BE2C (cell line): ENCODE data around the gene ABHD15.

ENCODE experiments used
- DNase-seq: peaks from one replicate; pipeline ENCODE4 v3.0.0-alpha.2; 2020
- H3K27me3 ChIP-seq: fragments of 250-450 bp; sonication (Bioruptor Pico); 2 replicates; pipeline ENCODE4 v1.5.1; 2020; ENCODE audit warnings: mild to moderate bottlenecking
- H3K36me3 ChIP-seq: fragments of 250-450 bp; sonication (Bioruptor Pico); 2 replicates; pipeline ENCODE4 v1.5.1; 2020; ENCODE audit warnings: mild to moderate bottlenecking
- H3K4me1 ChIP-seq: fragments of 250-450 bp; sonication (Bioruptor Pico); 2 replicates; pipeline ENCODE4 v1.5.1; 2020
- H3K4me3 ChIP-seq: 2 replicates; pipeline ENCODE4 v1.5.1; 2011; ENCODE audit warnings: low read depth, low read length
- H3K9me3 ChIP-seq: fragments of 250-450 bp; sonication (Bioruptor Pico); 2 replicates; pipeline ENCODE4 v1.5.1; 2020
- CTCF ChIP-seq: IDR thresholded peaks from 2 replicates; pipeline ENCODE4 v1.5.1; 2012; ENCODE audit warnings: mild to moderate bottlenecking, low read depth, low read length

ABHD15 gene

DNA sequence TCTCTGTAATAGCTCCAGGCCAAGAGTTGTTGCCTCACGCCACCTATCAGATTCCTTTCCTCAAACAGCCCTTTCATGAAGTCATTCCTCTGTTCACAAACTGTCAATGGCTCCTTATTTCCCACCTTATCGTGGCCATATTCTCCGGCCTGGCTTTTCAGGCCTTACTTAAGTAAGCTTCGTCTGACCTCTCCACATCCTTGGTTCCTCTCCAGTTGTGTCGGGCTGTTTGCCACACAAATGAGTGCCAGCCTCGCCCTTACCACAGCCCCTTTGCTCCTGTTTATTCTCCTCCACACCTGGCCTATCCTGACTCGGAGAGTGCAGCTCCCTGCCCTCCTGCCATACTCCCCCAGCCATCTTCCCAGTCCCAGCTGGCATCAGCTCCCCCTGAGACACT, 3.7 kb upstream of the ABHD15 start:
- Histone ChIP-seq H3K36me3 (no peaks in the 10 kb centered on the region), H3K4me1 (peaks cover 4% of the 10 kb centered on the region), H3K9me3 (no peaks in the 10 kb centered on the region), H3K4me3 (no peak overlapping the region), H3K27me3 (peaks cover 18% of the 10 kb centered on the region)
- DNase-seq = no peak
- TF ChIP-seq CTCF = no peak

GRCh38 chr17:29569245-29569950, 2.6 kb upstream of the ABHD15 start:
- H3K27me3 ChIP-seq = peaks cover 20% of the 10 kb centered on the region
- H3K4me3 ChIP-seq = peak overlapping the region; percentile 62
- H3K9me3 ChIP-seq = no peaks in the 10 kb centered on the region
- no peaks in the 10 kb centered on the region for H3K36me3 ChIP-seq
- H3K4me1 ChIP-seq = peaks cover 4% of the 10 kb centered on the region
- DNase-seq = no peak
- TF ChIP-seq CTCF = no peak

GRCh38 chr17:29568331-29569244, 1.8 kb upstream of the ABHD15 start, which contains the start of gene TP53I13:
TP53I13 (plus strand) TSS chr17:29568701; CDS start chr17:29568759, 58 bp downstream.
- H3K9me3 ChIP-seq = no peaks in the 10 kb centered on the region
- DNase-seq = peak; percentile 79
- H3K4me3 ChIP-seq = peak within 1 kb of the TSS; percentile 64
- no peak for TF ChIP-seq CTCF
- H3K36me3 ChIP-seq = no peaks in the 10 kb centered on the region
- peaks cover 20% of the 10 kb centered on the region for H3K27me3 ChIP-seq
- H3K4me1 ChIP-seq = peaks cover 4% of the 10 kb centered on the region

- TF ChIP-seq CTCF = no peak
- H3K9me3 ChIP-seq = no peaks in the 10 kb centered on the region
- peaks cover 4% of the 10 kb centered on the region for H3K4me1 ChIP-seq
- H3K36me3 ChIP-seq = no peaks in the 10 kb centered on the region
- H3K4me3 ChIP-seq = peak overlapping the region; percentile 64
- peak; percentile 51 for DNase-seq
- H3K27me3 ChIP-seq = peaks cover 20% of the 10 kb centered on the region
Measured at GRCh38 chr17:29567554-29568330, 905 bp upstream of the ABHD15 start.

DNA sequence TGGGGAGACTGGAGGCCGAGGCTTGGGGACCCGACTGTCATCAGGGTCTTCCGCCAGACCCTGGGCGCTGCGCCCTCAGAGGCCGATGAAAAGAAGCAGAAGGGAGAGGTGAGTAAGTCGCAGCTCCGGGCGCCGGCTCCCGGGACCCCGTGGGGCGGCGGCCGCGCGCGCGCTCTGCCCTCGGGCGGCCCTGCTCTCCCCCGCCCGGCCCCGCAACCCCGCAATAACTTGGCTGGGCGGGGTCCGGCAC, 392 bp upstream of the ABHD15 start:
- no peaks in the 10 kb centered on the region for H3K9me3 ChIP-seq
- no peak for DNase-seq

More for the DNA sequence above, 392 bp upstream of the ABHD15 start:
- H3K27me3 ChIP-seq = peaks cover 20% of the 10 kb centered on the region
- H3K4me1 ChIP-seq = peaks cover 3% of the 10 kb centered on the region
- H3K4me3 ChIP-seq = peak overlapping the region; percentile 64
- H3K36me3 ChIP-seq = no peaks in the 10 kb centered on the region
- no peak for TF ChIP-seq CTCF
